Sigmoid colon (tissue), 7 donors: ENCODE data around the gene PCK2. TPM values are rescaled to one million over a fixed set of nuclear protein-coding genes. Genes with fewer than 3 reads are reported as not detected.

ENCODE experiments used
- DNase-seq: peaks from one replicate; pipeline ENCODE4 v3.0.0-alpha.2; 2019
- H3K27ac ChIP-seq, 4 donors: fragments of 200-600 bp; sonication (generic); one replicate each; pipeline ENCODE4 v1.5.1; 2016 to 2019; ENCODE audit warnings: mild to moderate bottlenecking in 1 of 4
- H3K27me3 ChIP-seq, 3 donors: fragments of 200-600 bp; sonication (generic); one replicate each; pipeline ENCODE4 v1.5.1; 2019; ENCODE audit warnings: mild to moderate bottlenecking in 1 of 3
- H3K36me3 ChIP-seq, 4 donors: fragments of 200-600 bp; sonication (generic); one replicate each; pipeline ENCODE4 v1.5.1; 2016 to 2019
- H3K4me1 ChIP-seq, 4 donors: fragments of 200-600 bp; sonication (generic); one replicate each; pipeline ENCODE4 v1.5.1; 2017 to 2019
- H3K4me3 ChIP-seq, 4 donors: fragments of 200-600 bp; sonication (generic); one replicate each; pipeline ENCODE4 v1.5.1; 2017 to 2019; ENCODE audit warnings: mild to moderate bottlenecking in 2 of 4, moderate library complexity in 1 of 4
- H3K9me3 ChIP-seq, 4 donors: fragments of 200-600 bp in 3 of 4; sonication (generic) in 3 of 4; one replicate each; pipeline versions ENCODE4 v1.5.1 to v1.6.1; 2013 to 2019
- CTCF ChIP-seq, 4 experiments: fragments of 450-650 bp in 3 of 4; fragments of 200-600 bp in 1 of 4; IDR thresholded peaks; one replicate each; pipeline ENCODE4 v1.5.1; 2016 to 2019; ENCODE audit warnings: antibody characterized with exemption in 4 of 4, mild to moderate bottlenecking in 3 of 4, moderate library complexity in 2 of 4
- EP300 ChIP-seq, 4 donors: sonication (generic); formaldehyde crosslinking; IDR thresholded peaks; one replicate each; pipeline ENCODE4 v1.6.1; 2017; ENCODE audit warnings: antibody characterized with exemption in 4 of 4
- POLR2A ChIP-seq, 2 donors: fragments of 450-650 bp; IDR thresholded peaks; one replicate each; pipeline ENCODE4 v1.6.1; 2016; ENCODE audit warnings: antibody characterized with exemption in 2 of 2, mild to moderate bottlenecking in 2 of 2, moderate library complexity in 2 of 2
- POLR2AphosphoS5 ChIP-seq, 4 donors: sonication (generic); formaldehyde crosslinking; IDR thresholded peaks; one replicate each; pipeline ENCODE4 v1.6.1; 2017; ENCODE audit warnings: antibody characterized with exemption in 4 of 4
- WGBS, 2 donors: extraction: QIAGEN DNeasy Blood & Tissue Kit; methylation state at CpG; one replicate each; pipeline ENCODE4 v1.1.7; 2013; 5-methylcytosine and 5-hydroxymethylcytosine counted together
- intact Hi-C: fragments of 100-400 bp; cut with DNase I; formaldehyde crosslinking; loops from one replicate; pipeline ENCODE4 v1.15.1; 2023
- polyA plus RNA-seq, 3 donors: library from polyadenylated mRNA; stranded (reverse); fragments of 200-250 nt; gene quantifications; one replicate each; pipeline ENCODE4 v1.2.3, GENCODE V29; 2013
- total RNA-seq, 4 donors: library from RNA; depleted of rRNA; stranded (reverse); fragments of >200 nt; gene quantifications; one replicate each; pipeline ENCODE4 v1.1.0, GENCODE V29; 2016
- donor health status: healthy with polysubstance abuse.
- donor health status: Bipolar disorder and iron deficiency.
- donor health status: healthy.

PCK2 gene
- total and polyA plus RNA-seq, 7 donors = 7.1 to 109 (median 12.2) TPM

- DNase-seq = peak; percentile 21
- TF ChIP-seq EP300 (IDR thresholded peaks at IDR 0.05) (no peak), POLR2A (IDR thresholded peaks at IDR 0.05) (no peak), POLR2AphosphoS5 (IDR thresholded peaks at IDR 0.05) (no peak), CTCF (IDR thresholded peaks at IDR 0.05) (no peak)
- Histone ChIP-seq H3K9me3 (no peaks in the 10 kb centered on the region), H3K4me3 (peak overlapping the region in 2 of 4 donors; percentile 67 to 85), H3K27me3 (no peaks in the 10 kb centered on the region), H3K4me1 (peaks cover 0 to 19% (median 18%) of the 10 kb centered on the region in 4 donors), H3K27ac (no peak overlapping the region), H3K36me3 (peaks cover 13 to 45% (median 33%) of the 10 kb centered on the region in 4 donors)
- 67 to 85% methylated on average over 6 of the region's 6 CpGs for WGBS, 2 donors
- intact Hi-C loops = loop anchor here (10.0 kb wide), 1 partner anchor 561 kb away; the partner anchor contains the start of genes THTPA and ZFHX2
Observed at GRCh38 chr14:24116128-24116814, 22.2 kb downstream of the PCK2 start.

GRCh38 chr14:24117179-24117578 lies 23.1 kb downstream of the PCK2 start:
- Histone ChIP-seq H3K4me1 (peaks cover 0 to 19% (median 18%) of the 10 kb centered on the region in 4 donors), H3K27ac (no peak overlapping the region), H3K36me3 (peaks cover 13 to 53% (median 39%) of the 10 kb centered on the region in 4 donors), H3K4me3 (no peak overlapping the region), H3K27me3 (no peaks in the 10 kb centered on the region), H3K9me3 (no peaks in the 10 kb centered on the region)
- TF ChIP-seq POLR2A (IDR thresholded peaks at IDR 0.05) = no peak
- TF ChIP-seq EP300 (IDR thresholded peaks at IDR 0.05) = no peak
- TF ChIP-seq CTCF (IDR thresholded peaks at IDR 0.05) = no peak
- TF ChIP-seq POLR2AphosphoS5 (IDR thresholded peaks at IDR 0.05) = no peak
- 88 to 97% methylated on average over 6 of the region's 6 CpGs for WGBS, 2 donors
- intact Hi-C loops = loop anchor here (10.0 kb wide), 1 partner anchor 562 kb away; the partner anchor contains the start of genes THTPA and ZFHX2
- DNase-seq = no peak

GRCh38 chr14:24119691-24120090 lies 25.6 kb downstream of the PCK2 start:
- TF ChIP-seq POLR2A (IDR thresholded peaks at IDR 0.05) = no peak
- TF ChIP-seq EP300 (IDR thresholded peaks at IDR 0.05) = no peak
- TF ChIP-seq CTCF (IDR thresholded peaks at IDR 0.05) = no peak
- no peak for TF ChIP-seq POLR2AphosphoS5 (IDR thresholded peaks at IDR 0.05)
- Histone ChIP-seq H3K27me3 (no peaks in the 10 kb centered on the region), H3K36me3 (peaks cover 24 to 77% (median 49%) of the 10 kb centered on the region in 4 donors), H3K4me1 (peaks cover 0 to 14% (median 12%) of the 10 kb centered on the region in 4 donors), H3K27ac (no peak overlapping the region), H3K9me3 (no peaks in the 10 kb centered on the region), H3K4me3 (no peak overlapping the region)
- intact Hi-C loops = loop anchor here (10.0 kb wide), 1 partner anchor 565 kb away; the partner anchor contains the start of genes THTPA and ZFHX2
- WGBS, 2 donors = 97% methylated on average over 6 of the region's 6 CpGs
- DNase-seq = no peak

- intact Hi-C loops = no loop called here
- Histone ChIP-seq H3K4me3 (no peak overlapping the region), H3K27me3 (no peaks in the 10 kb centered on the region), H3K4me1 (peaks cover 0 to 7% (median 2%) of the 10 kb centered on the region in 4 donors), H3K9me3 (no peaks in the 10 kb centered on the region), H3K27ac (no peak overlapping the region), H3K36me3 (peaks cover 24 to 77% (median 49%) of the 10 kb centered on the region in 4 donors)
- no peak for TF ChIP-seq POLR2AphosphoS5 (IDR thresholded peaks at IDR 0.05)
- no peak for TF ChIP-seq POLR2A (IDR thresholded peaks at IDR 0.05)
- TF ChIP-seq CTCF (IDR thresholded peaks at IDR 0.05) = no peak
- no peak for TF ChIP-seq EP300 (IDR thresholded peaks at IDR 0.05)
- DNase-seq = no peak
- WGBS, 2 donors = 96 to 97% methylated on average over 8 of the region's 8 CpGs
Observed at GRCh38 chr14:24121210-24121609, 27.1 kb downstream of the PCK2 start.
